HG03175 (cell line): ENCODE data around the gene DBX2.
"Not testable (repeated sequence)": the region's sequence is repeated elsewhere in the genome, so short reads cannot be mapped to it uniquely, and the experiment has no call there.

Experiments used
- ATAC-seq: cut with Tn5 transposase; IDR thresholded peaks from one replicate; pipeline ENCODE4 v1.9.1; 2021; ENCODE audit warnings: mild to moderate bottlenecking, moderate library complexity; ENCODE audit not compliant: unreplicated experiment

Gene DBX2

DNA sequence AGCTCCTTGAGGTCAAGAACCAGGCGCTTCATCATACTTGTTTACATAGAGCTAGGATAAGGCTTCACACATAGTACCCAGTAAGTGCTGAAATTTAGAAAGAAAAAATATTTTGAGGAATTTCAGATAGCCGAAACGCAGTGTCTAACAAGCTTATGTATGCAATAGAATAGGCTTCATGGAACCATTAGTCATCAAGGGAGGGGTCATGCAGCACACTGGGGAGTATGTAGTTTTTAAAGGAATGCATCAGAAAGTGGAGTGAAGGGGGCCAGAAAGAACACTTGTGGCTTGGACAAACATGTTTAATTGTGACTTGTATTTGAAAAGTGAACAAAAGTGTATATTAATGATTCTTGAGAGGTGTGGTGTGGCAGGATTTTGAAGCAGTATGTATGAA, 38.1 kb downstream of the DBX2 start:
- ATAC-seq = no peak

DNA sequence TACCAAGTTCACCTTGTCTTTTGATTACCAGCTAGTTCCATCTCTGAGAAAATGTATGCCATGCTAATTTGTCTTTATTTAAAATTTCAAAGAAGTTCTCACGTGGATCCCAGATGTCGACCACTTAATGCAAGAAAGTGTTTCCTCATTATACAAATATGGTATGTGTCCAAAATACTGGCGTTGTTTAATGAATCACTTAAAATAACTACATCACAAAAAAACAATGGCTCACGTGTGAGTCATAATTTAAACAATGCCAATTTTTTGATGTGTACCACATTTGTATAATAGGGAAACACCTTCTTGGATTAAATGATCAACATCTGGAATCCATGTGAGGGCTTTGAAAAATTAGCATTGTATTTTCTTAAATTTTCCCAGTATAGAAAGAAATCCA, 40.8 kb downstream of the DBX2 start:
- ATAC-seq = no peak

DNA sequence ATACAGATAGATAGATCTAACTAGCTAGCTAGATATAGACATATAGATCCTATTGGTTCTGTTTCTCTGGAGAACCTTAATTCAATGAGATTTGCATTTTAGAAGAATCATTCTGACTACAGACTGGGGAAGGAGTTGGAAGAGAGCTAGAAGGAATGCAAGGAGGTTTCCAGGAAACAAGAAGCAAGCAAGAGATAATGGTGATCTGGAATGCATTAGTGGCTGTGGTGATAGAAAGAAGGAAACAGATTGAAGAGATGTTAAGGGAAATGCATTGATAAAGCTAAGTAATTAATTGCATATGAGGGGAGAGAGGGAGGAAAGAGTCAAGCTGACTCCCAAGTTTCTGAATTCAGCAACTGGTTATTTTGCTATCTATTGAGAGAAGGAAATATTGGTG, 42.7 kb downstream of the DBX2 start:
- ATAC-seq = no peak

DNA sequence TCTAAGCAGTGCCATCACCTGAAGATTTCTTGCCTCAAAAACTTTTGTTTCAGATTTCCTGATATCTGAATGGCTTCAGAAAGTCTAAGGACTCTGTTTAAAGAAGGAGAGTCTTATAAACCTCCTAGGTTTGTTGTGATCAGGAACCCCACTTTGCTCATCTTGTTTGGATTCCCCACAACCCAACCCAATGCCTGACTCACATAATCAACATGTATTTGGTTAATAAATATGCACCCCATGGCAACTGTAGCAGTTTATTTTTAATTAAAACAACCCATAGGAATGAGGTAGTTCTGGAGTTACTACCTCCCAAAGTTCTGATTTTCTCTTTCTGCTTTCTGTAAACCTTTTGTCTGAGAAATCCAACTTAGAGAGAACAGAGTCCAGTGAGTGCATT, 51.5 kb downstream of the DBX2 start:
- ATAC-seq = no peak

DNA sequence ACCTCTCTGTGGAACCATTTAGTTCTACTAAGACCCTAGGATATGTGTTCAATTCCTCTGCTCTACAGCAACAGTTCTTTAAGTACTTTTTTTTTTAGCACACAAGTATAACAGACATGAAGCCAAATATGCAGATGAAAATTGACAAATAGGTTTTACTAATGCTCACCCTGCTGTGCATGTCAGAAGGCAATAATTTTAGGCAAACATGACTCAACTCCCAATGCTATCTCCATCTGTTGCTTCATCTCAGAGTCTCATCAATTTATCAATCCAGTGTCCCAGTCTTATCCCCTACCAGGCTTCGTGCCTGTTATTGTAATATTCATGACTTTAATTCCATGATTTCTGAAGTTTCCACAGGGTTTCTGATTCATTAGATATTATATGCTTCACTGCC, 57.7 kb downstream of the DBX2 start:
- no peak for ATAC-seq

DNA sequence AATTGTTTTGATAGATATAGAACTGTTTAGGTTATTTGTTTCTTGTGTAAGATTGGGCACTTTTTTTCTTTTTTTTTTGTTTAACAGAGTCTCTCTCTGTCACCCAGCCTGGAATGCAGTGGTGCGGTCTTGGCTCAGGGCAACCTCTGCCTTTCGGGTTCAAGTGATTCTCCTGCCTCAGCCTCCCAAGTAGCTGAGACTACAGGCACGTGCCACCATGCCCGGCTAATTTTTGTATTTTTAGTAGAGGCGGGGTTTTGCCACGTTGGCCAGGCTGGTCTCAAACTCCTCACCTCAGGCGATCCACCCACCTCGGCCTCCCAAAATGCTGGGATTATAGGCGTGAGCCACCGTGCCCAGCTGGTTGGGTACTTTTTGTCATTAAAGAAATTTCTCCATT, 66.0 kb downstream of the DBX2 start:
- ATAC-seq = not testable (repeated sequence)

DNA sequence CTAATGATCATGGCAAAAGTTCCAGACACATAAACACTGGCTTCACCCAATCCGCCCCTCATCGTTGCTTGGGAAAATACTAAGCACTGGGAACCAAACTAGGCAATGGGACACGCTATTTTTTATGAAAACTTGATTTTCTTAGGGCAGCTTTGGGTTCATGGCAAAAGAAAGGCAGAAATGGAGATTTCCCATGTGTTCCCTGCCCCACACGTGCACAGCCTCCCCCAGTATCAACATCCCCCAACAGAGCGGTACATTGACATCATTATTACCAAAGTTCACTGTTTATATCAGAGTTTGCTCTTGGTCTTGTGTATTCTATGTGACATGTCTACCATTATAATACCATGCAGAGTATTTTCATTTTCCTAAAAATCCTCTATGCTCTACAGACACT, 71.0 kb downstream of the DBX2 start:
- ATAC-seq = no peak

DNA sequence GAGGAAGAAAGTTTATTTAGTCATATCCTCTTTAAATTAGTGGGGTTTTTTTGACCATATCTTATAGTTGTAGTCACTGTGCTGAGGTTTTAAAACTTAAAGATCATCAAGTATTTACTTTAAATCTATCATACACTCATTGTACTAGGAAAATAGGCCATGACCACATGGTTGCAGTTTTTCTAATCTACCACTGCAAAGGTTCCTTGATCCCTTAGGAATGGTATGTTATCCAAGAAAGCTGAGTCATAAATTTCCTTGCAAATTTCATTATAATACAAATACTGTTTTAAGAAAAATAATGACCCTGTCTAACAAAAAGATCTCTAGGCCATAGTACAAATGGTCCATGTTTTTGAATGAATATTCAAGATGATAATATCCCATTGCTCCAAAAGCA, 74.7 kb downstream of the DBX2 start:
- no peak for ATAC-seq

DNA sequence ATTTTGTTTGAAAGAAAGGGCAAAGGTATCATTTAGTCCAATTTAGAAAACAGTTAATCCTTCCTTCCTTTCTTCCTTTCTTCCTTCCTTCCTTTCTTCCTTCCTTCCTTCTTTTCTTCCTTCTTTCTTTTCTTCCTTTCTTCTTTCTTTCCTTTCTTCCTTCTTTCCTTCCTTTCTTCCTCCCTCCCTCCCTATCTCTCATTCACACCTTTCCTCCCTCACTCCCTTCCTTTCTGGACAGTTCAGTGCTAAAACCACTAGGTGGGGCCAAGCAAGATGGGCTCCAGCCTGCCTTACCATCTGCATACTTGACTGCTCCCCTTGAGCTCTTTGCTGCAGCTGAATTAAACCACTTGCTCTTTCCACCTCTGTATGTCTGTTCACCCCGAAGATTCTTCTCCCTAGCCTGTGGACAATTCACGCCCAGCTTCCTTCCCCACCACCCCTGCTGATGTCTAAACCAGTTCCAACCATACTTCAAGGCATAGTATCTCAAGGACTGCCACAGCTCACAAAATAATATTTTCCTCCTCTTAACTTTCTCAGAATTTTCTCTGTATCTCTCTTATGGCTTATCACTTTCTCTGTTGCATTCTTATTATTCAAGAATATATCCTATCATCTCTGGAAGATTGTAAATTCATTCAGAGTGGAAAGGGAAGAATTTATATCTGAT, 78.0 kb downstream of the DBX2 start:
- ATAC-seq = peak; percentile 62

DNA sequence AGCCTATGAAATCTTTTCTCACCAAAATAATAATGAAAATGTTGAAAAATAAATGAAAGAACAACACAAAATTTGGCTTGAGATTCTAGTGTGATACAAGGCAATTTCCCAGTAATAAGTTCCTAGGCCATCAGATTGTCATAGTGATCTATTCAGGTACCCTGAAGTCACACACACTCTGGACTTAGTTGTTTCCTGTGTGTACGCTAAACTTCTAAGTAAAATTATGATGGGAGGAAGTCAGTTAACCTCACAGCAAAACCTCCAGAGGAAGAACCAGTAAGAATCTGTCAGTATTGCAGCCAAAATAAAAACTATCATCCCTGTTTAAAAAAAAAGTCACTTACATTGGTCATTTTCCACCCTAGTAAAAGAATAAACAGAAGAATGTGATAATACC, 81.9 kb downstream of the DBX2 start:
- no peak for ATAC-seq
